ENCODE measurements around the gene HOXD9.

GRCh38 chr2:176105730-176106580 lies 16.6 kb upstream of the HOXD9 start:
- TF ChIP-seq MAX (IDR thresholded peaks at IDR 0.05; ENCODE audit: insufficient read depth, insufficient read length) (no peak), POLR2AphosphoS5 (IDR thresholded peaks at IDR 0.05; ENCODE audit: insufficient read depth, low read depth, low read length) (no peak), EZH2 (IDR thresholded peaks at IDR 0.05; ENCODE audit: borderline replicate concordance, low read depth, low read length, severe bottlenecking) (peak; percentile 52), POLR2A (IDR thresholded peaks at IDR 0.05; ENCODE audit: low read depth, low read length) (no peak), CTCF (IDR thresholded peaks at IDR 0.05; ENCODE audit: extremely low read depth in 1 of 2, insufficient read depth in 1 of 2, low read depth in 1 of 2, low read length in 2 of 2) (no peak), FOS (IDR thresholded peaks at IDR 0.05; ENCODE audit: borderline replicate concordance, insufficient read depth, low read length) (no peak), MYC (IDR thresholded peaks at IDR 0.05; ENCODE audit: low read depth, low read length) (no peak), JUN (IDR thresholded peaks at IDR 0.05; ENCODE audit: borderline replicate concordance, insufficient read depth, insufficient read length, low read depth) (no peak), GATA2 (IDR thresholded peaks at IDR 0.05; ENCODE audit: insufficient read depth, insufficient read length, low read depth, low read length) (no peak)

Measured in endothelial cell of umbilical vein (primary cell).